Keratinocyte (primary cell): ENCODE results near the gene EPHB1.

Experiments
- CTCF ChIP-seq, 3 experiments: IDR thresholded peaks in 1 of 3; conservative IDR thresholded peaks in 1 of 3; optimal IDR thresholded peaks in 1 of 3; 2 replicates in 2 of 3; 3 replicates in 1 of 3; pipeline versions ENCODE3 to v1.5.1; 2011; ENCODE audit warnings: low read length in 3 of 3, mild to moderate bottlenecking in 3 of 3, moderate library complexity in 2 of 3, control low read depth in 1 of 3, inconsistent platforms in 1 of 3; ENCODE audit not compliant: insufficient read depth in 2 of 3; ENCODE audit errors: extremely low read depth in 1 of 3
- EZH2 ChIP-seq: IDR thresholded peaks from one replicate; pipeline ENCODE4 v1.6.1; 2012; ENCODE audit warnings: inconsistent platforms, mild to moderate bottlenecking, low read length, moderate library complexity

- TF ChIP-seq CTCF (optimal IDR thresholded peaks at IDR 0.05 in 1 of 3, IDR thresholded peaks at IDR 0.05 in 1 of 3, conservative IDR thresholded peaks at IDR 0.05 in 1 of 3; ENCODE audit: extremely low read depth in 1 of 3, insufficient read depth in 2 of 3, low read length in 3 of 3) (no peak), EZH2 (no peak)
These were observed 195.9 kb downstream of the EPHB1 start for GRCh38 chr3:134991003-134991402.
